K562 (cell line): ENCODE results near the gene SPATC1L. TPM values are rescaled to one million over a fixed set of nuclear protein-coding genes. Genes with fewer than 3 reads are reported as not detected.
A peak's percentile ranks its signal among the peaks of the same experiment; 100 is the strongest.

Experiments used
- ASH1L ChIP-seq: fragments of 450-650 bp; IDR thresholded peaks from 2 replicates; pipeline ENCODE4 v1.6.1; 2018; ENCODE audit warnings: borderline replicate concordance, mild to moderate bottlenecking, low read depth; ENCODE audit not compliant: partially characterized antibody
- CAMTA2 ChIP-seq: fragments of 250-450 bp; sonication (Bioruptor Pico); conservative IDR thresholded peaks from 2 replicates; pipeline ENCODE4 v1.5.1; 2022
- CBFB ChIP-seq: sonication (generic); formaldehyde crosslinking; IDR thresholded peaks from 2 replicates; pipeline ENCODE4 v1.4.0; 2020; ENCODE audit warnings: mild to moderate bottlenecking, missing genetic modification reagents
- CC2D1A ChIP-seq: fragments of 450-650 bp; IDR thresholded peaks from 2 replicates; pipeline ENCODE4 v1.6.1; 2017; ENCODE audit warnings: mild to moderate bottlenecking
- E2F8 ChIP-seq: fragments of 450-650 bp; IDR thresholded peaks from 2 replicates; pipeline ENCODE4 v1.7.1; 2018; ENCODE audit warnings: mild to moderate bottlenecking, low read depth; ENCODE audit not compliant: partially characterized antibody
- KLF16 ChIP-seq: IDR thresholded peaks from 2 replicates; pipeline ENCODE4 v1.6.1; 2016; ENCODE audit warnings: antibody characterized with exemption
- PATZ1 ChIP-seq: fragments of 250-450 bp; sonication (Bioruptor Pico); IDR thresholded peaks from 2 replicates; pipeline ENCODE4 v1.5.0; 2020; ENCODE audit warnings: mild to moderate bottlenecking, borderline replicate concordance
- PML ChIP-seq: IDR thresholded peaks from 2 replicates; pipeline ENCODE4 v1.6.1; 2012; ENCODE audit warnings: low read length, inconsistent platforms
- SIN3B ChIP-seq: fragments of 450-650 bp; IDR thresholded peaks from 2 replicates; pipeline ENCODE4 v1.6.1; 2017; ENCODE audit warnings: low read depth, mild to moderate bottlenecking, moderate library complexity
- SOX6 ChIP-seq: fragments of 450-650 bp; IDR thresholded peaks from 2 replicates; pipeline ENCODE4 v1.6.1; 2014; ENCODE audit warnings: mild to moderate bottlenecking
- SRSF7 ChIP-seq: fragments of 200-400 bp; formaldehyde crosslinking; optimal IDR thresholded peaks from 2 replicates; pipeline ENCODE3; 2017; ENCODE audit warnings: mild to moderate bottlenecking, low read depth, low read length
- STAG1 ChIP-seq: sonication (generic); formaldehyde crosslinking; IDR thresholded peaks from 2 replicates; pipeline ENCODE4 v1.5.0; 2020; ENCODE audit warnings: missing genetic modification reagents, borderline replicate concordance
- TCF7 ChIP-seq: sonication (generic); IDR thresholded peaks from 2 replicates; pipeline ENCODE4 v1.6.1; 2016; ENCODE audit warnings: antibody characterized with exemption, borderline replicate concordance
- TFAM ChIP-seq: fragments of 250-450 bp; sonication (Bioruptor Pico); conservative IDR thresholded peaks from 2 replicates; pipeline ENCODE4 v1.5.0; 2021; ENCODE audit warnings: mild to moderate bottlenecking, moderate library complexity
- WHSC1 ChIP-seq: IDR thresholded peaks from one replicate; pipeline ENCODE4 v1.6.1; 2012; ENCODE audit warnings: low read length, control low read depth, inconsistent platforms
- ZBTB12 ChIP-seq: fragments of 250-450 bp; sonication (Bioruptor Pico); IDR thresholded peaks from 2 replicates; pipeline ENCODE4 v1.4.0; 2020
- ZBTB2 ChIP-seq: fragments of 450-650 bp; IDR thresholded peaks from 2 replicates; pipeline ENCODE4 v1.6.1; 2016; ENCODE audit warnings: antibody characterized with exemption
- ZNF140 ChIP-seq: fragments of 250-450 bp; sonication (Bioruptor Pico); IDR thresholded peaks from 2 replicates; pipeline ENCODE4 v1.8.0; 2021; ENCODE audit warnings: moderate library complexity, mild to moderate bottlenecking, inconsistent platforms
- ZNF263 ChIP-seq: sonication (generic); formaldehyde crosslinking; IDR thresholded peaks from 2 replicates; pipeline ENCODE4 v1.8.0; 2022; ENCODE audit warnings: mild to moderate bottlenecking, missing genetic modification reagents, borderline replicate concordance
- ZNF41 ChIP-seq: fragments of 250-450 bp; sonication (Bioruptor Pico); conservative IDR thresholded peaks from 2 replicates; pipeline ENCODE4 v1.4.0; 2020; ENCODE audit warnings: mild to moderate bottlenecking
- ZNF699 ChIP-seq: fragments of 250-450 bp; sonication (Bioruptor Pico); IDR thresholded peaks from 2 replicates; pipeline ENCODE4 v1.8.0; 2021; ENCODE audit warnings: mild to moderate bottlenecking, moderate library complexity; ENCODE audit not compliant: insufficient replicate concordance
- ZNF766 ChIP-seq: fragments of 200-800 bp; sonication (Bioruptor generic); conservative IDR thresholded peaks from 2 replicates; pipeline ENCODE4 v1.6.1; 2016; ENCODE audit warnings: missing genetic modification characterization, missing compliant biosample characterization
- polyA plus RNA-seq, 8 experiments: library from polyadenylated mRNA; depleted of rRNA in 4 of 8; stranded (reverse) in 5 of 8; unstranded in 3 of 8; fragments of >200 nt; fragmentation: Nextera tagmentation in 2 of 8; fragmentation: Illumina TruSeq in 1 of 8; extraction: Ambion mirVana in 2 of 8; extraction: Trizol in 1 of 8; gene quantifications; 2 replicates each; pipeline versions ENCODE4 v1.2.1 to v1.2.3, GENCODE V29; 2011 to 2014; ENCODE audit warnings: inconsistent platforms in 1 of 8, missing spikeins in 1 of 8
- total RNA-seq, 7 experiments: library from RNA; depleted of rRNA in 6 of 7; stranded (reverse); fragments of >200 nt in 6 of 7; fragmentation: Illumina TruSeq in 2 of 7; extraction: Trizol in 2 of 7; gene quantifications; 2 replicates each; pipeline versions ENCODE4 v1.2.1 to v1.2.3, GENCODE V29; 2011 to 2021; ENCODE audit warnings: low replicate concordance in 1 of 7

SPATC1L gene
- total and polyA plus RNA-seq, 9 of the 15 experiments (the other 6 are each of a cell fraction or from before 2014, with no cell fraction given): 0.14 to 121 (median 34.0) TPM; not detected in 1

- TF ChIP-seq ZBTB12 (CRISPR knock-in tag) (no peak), SOX6 (no peak), SIN3B (no peak), PATZ1 (no peak), ZNF41 (CRISPR knock-in tag) (no peak), KLF16 (no peak), SRSF7 (no peak), TCF7 (0 out of 2 replicates have a peak, but pooled peaks have one; percentile 10), ZNF140 (CRISPR knock-in tag) (no peak), ZNF699 (CRISPR knock-in tag) (no peak), E2F8 (no peak), PML (0 out of 2 replicates have a peak, but pooled peaks have one; percentile 26), WHSC1 (no peak), ZNF263 (CRISPR knock-in tag) (no peak), ASH1L (no peak), CAMTA2 (CRISPR knock-in tag) (no peak), CBFB (CRISPR knock-in tag) (no peak), ZNF766 (CRISPR knock-in tag) (peak; percentile 27; the same call in 1 of the 2 replicates), STAG1 (no peak), CC2D1A (no peak), ZBTB2 (no peak), TFAM (CRISPR knock-in tag) (no peak)
These were observed 45.1 kb upstream of the SPATC1L start (continued) for GRCh38 chr21:46229133-46229922.
